ENCODE results near the gene RBM39. TPM values are rescaled to one million over a fixed set of nuclear protein-coding genes. Genes with fewer than 3 reads are reported as not detected.
"Not testable (repeated sequence)": the region's sequence is repeated elsewhere in the genome, so short reads cannot be mapped to it uniquely, and the experiment has no call there.

The RBM39 gene
- total RNA-seq, 2 donors from 2014 or later, result 143 to 172 TPM

- intact Hi-C loops (cut with DNase I), result no loop called here
- DNase-seq (no peak), ATAC-seq (no peak)
Measured at GRCh38 chr20:35762461-35762860, 20.4 kb upstream of the RBM39 start.

GRCh38 chr20:35761548-35761947 is 19.5 kb upstream of the RBM39 start:
- DNase-seq; ATAC-seq; intact Hi-C loops (cut with DNase I): not testable (repeated sequence)

GRCh38 chr20:35757098-35757705 is 15.1 kb upstream of the RBM39 start:
- intact Hi-C loops (cut with DNase I), result no loop called here
- DNase-seq (no peak), ATAC-seq (no peak)

- ATAC-seq, result no peak
- intact Hi-C loops (cut with DNase I), result no loop called here
Measured at GRCh38 chr20:35756404-35756803, 14.3 kb upstream of the RBM39 start.

GRCh38 chr20:35750611-35751010 is 8.6 kb upstream of the RBM39 start:
- DNase-seq, result no peak
- ATAC-seq, result no peak
- intact Hi-C loops (cut with DNase I), result no loop called here

More at GRCh38 chr20:35756404-35756803, 14.3 kb upstream of the RBM39 start:
- no peak for DNase-seq

- not testable (repeated sequence) for DNase-seq, ATAC-seq
- intact Hi-C loops (cut with DNase I), result loop anchor here in 1 of 2 donors (10.0 kb wide), 1 partner anchor 140 kb away; no protein-coding TSS in a partner anchor
Measured at GRCh38 chr20:35744492-35744841, 2.4 kb upstream of the RBM39 start.

- ATAC-seq (no peak), DNase-seq (no peak)
- intact Hi-C loops (cut with DNase I), result loop anchor here in 1 of 2 donors (2.0 to 10.0 kb wide), 2 partner anchors 29 to 141 kb away; partner anchors contain the start of gene PHF20
Measured at GRCh38 chr20:35743693-35744491, 1.8 kb upstream of the RBM39 start.

GRCh38 chr20:35742741-35743523 is 872 bp upstream of the RBM39 start:
- no peak for DNase-seq
- peak in 1 of 2 donors; percentile 7 for ATAC-seq
- intact Hi-C loops (cut with DNase I), result loop anchor here in 1 of 2 donors (2.0 to 10.0 kb wide), 2 partner anchors 30 to 142 kb away; partner anchors contain the start of gene PHF20

- no peak for ATAC-seq
- intact Hi-C loops (cut with DNase I), result loop anchor here in 1 of 2 donors (5.0 to 10.0 kb wide), 2 partner anchors 37 to 145 kb away; no protein-coding TSS in a partner anchor
Measured at GRCh38 chr20:35739294-35740163, 2.5 kb downstream of the RBM39 start.

GRCh38 chr20:35738410-35739179 is 3.5 kb downstream of the RBM39 start:
- ATAC-seq (no peak), DNase-seq (no peak)
- intact Hi-C loops (cut with DNase I), result loop anchor here in 1 of 2 donors (5.0 kb wide), 1 partner anchor 36 kb away; no protein-coding TSS in a partner anchor

More at GRCh38 chr20:35739294-35740163, 2.5 kb downstream of the RBM39 start:
- DNase-seq, result no peak

GRCh38 chr20:35737865-35738333 is 4.2 kb downstream of the RBM39 start:
- ATAC-seq (no peak), DNase-seq (no peak)
- intact Hi-C loops (cut with DNase I), result loop anchor here in 1 of 2 donors (2.0 to 5.0 kb wide), 2 partner anchors 17 to 36 kb away; no protein-coding TSS in a partner anchor

GRCh38 chr20:35735826-35736470 is 6.1 kb downstream of the RBM39 start:
- no peak for DNase-seq
- intact Hi-C loops (cut with DNase I), result loop anchor here in 1 of 2 donors (2.0 to 5.0 kb wide), 2 partner anchors 15 to 34 kb away; no protein-coding TSS in a partner anchor
- ATAC-seq, result no peak

- ATAC-seq (no peak), DNase-seq (no peak)
- intact Hi-C loops (cut with DNase I), result loop anchor here in 1 of 2 donors (5.0 kb wide), 1 partner anchor 33 kb away; no protein-coding TSS in a partner anchor
Measured at GRCh38 chr20:35734777-35735649, 7.0 kb downstream of the RBM39 start.

GRCh38 chr20:35734374-35734773 is 7.7 kb downstream of the RBM39 start:
- DNase-seq, result no peak
- intact Hi-C loops (cut with DNase I), result no loop called here
- ATAC-seq, result no peak

- intact Hi-C loops (cut with DNase I), result no loop called here
- ATAC-seq, result no peak
Measured at GRCh38 chr20:35732644-35732982, 9.4 kb downstream of the RBM39 start.

More at GRCh38 chr20:35732644-35732982, 9.4 kb downstream of the RBM39 start:
- no peak for DNase-seq

Data from left cardiac atrium (tissue), 4 donors.